Neural crest cell (in vitro differentiated cells): ENCODE results near the gene ARID5B. TPM values are rescaled to one million over a fixed set of nuclear protein-coding genes. Genes with fewer than 3 reads are reported as not detected.

ENCODE experiments used
- DNase-seq: peaks from one replicate; pipeline ENCODE4 v3.0.0; 2021; ENCODE audit warnings: low read depth, mixed read lengths, low spot score
- H3K27ac Mint-ChIP-seq: one replicate; pipeline ENCODE4 v1.8.0; 2021; ENCODE audit warnings: mild to moderate bottlenecking, mixed read lengths; ENCODE audit not compliant: unreplicated experiment
- H3K27me3 Mint-ChIP-seq: 2 replicates; pipeline ENCODE4 v1.8.0; 2021; ENCODE audit warnings: low read depth, mild to moderate bottlenecking, mixed read lengths
- H3K36me3 Mint-ChIP-seq: 2 replicates; pipeline ENCODE4 v1.8.0; 2021; ENCODE audit warnings: low read depth, mild to moderate bottlenecking, mixed read lengths
- H3K4me1 Mint-ChIP-seq: 2 replicates; pipeline ENCODE4 v1.8.0; 2021; ENCODE audit warnings: mixed read lengths
- H3K4me3 Mint-ChIP-seq: one replicate; pipeline ENCODE4 v1.8.0; 2021; ENCODE audit warnings: mild to moderate bottlenecking, mixed read lengths
- H3K9me3 Mint-ChIP-seq: 2 replicates; pipeline ENCODE4 v1.8.0; 2021; ENCODE audit warnings: mixed read lengths
- total RNA-seq: library from RNA; stranded (reverse); gene quantifications from 2 replicates; pipeline ENCODE4 v1.2.1, GENCODE V29; 2021
- TF ChIP-seq, protein P1 (sequence below): fragments of 200-600 bp; sonication (generic); conservative IDR thresholded peaks from 2 replicates; pipeline ENCODE4 v1.5.0; 2021; ENCODE audit warnings: antibody characterized with exemption, mild to moderate bottlenecking

Gene ARID5B
- total RNA-seq, 1 donor from 2014 or later, result 10.4 TPM

DNA sequence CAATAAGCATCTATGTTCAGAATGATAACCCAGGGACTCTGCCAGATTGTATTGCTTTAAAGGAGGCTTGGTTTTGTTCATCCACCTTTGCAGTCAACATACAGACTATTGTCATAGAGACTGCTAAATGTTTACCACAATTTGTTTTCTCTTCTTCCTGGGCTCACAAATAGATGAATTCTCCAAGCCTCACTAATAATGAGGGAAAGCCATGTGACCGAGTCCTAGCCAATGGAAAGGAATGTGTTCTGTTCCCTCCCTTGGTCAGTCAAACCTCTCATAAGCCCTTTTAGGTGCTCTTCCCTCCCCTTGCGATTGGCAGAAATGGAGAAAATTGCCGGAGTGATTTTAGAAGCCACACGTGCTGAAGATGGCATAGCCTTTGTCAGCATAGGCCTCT lies 230.2 kb downstream of the ARID5B start:
- no peaks in the 10 kb centered on the region for H3K27me3 Mint-ChIP-seq

DNA sequence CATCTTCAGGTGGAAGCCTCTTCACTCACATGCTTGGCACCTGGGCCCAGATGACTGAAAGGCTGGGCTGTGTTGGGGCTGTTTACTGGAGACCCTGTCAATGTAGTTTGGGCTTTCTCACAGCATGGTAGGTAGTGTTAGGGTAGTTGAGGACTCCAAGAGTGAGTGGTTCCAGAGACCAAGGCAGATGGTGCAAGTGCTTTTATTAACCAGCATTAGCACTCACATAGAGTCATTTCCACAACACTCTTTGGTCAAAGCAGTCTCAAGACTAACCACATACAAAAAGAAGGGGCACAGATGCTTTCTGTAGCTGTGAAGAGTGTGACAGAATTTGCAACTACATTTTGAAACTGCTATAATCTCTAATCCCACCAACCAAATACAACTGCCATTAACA lies 232.1 kb downstream of the ARID5B start:
- H3K9me3 Mint-ChIP-seq, result peaks cover 3% of the 10 kb centered on the region
- DNase-seq, result no peak
- TF ChIP-seq, protein P1, sequence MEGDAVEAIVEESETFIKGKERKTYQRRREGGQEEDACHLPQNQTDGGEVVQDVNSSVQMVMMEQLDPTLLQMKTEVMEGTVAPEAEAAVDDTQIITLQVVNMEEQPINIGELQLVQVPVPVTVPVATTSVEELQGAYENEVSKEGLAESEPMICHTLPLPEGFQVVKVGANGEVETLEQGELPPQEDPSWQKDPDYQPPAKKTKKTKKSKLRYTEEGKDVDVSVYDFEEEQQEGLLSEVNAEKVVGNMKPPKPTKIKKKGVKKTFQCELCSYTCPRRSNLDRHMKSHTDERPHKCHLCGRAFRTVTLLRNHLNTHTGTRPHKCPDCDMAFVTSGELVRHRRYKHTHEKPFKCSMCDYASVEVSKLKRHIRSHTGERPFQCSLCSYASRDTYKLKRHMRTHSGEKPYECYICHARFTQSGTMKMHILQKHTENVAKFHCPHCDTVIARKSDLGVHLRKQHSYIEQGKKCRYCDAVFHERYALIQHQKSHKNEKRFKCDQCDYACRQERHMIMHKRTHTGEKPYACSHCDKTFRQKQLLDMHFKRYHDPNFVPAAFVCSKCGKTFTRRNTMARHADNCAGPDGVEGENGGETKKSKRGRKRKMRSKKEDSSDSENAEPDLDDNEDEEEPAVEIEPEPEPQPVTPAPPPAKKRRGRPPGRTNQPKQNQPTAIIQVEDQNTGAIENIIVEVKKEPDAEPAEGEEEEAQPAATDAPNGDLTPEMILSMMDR, result no peak
- H3K27me3 Mint-ChIP-seq, result no peaks in the 10 kb centered on the region
- H3K4me3 Mint-ChIP-seq, result no peak overlapping the region
- H3K4me1 Mint-ChIP-seq, result no peaks in the 10 kb centered on the region
- H3K27ac Mint-ChIP-seq, result no peak overlapping the region
- H3K36me3 Mint-ChIP-seq, result peaks cover 4% of the 10 kb centered on the region

More for the DNA sequence above, 230.2 kb downstream of the ARID5B start:
- no peak for DNase-seq
- peaks cover 6% of the 10 kb centered on the region for H3K36me3 Mint-ChIP-seq
- no peaks in the 10 kb centered on the region for H3K4me1 Mint-ChIP-seq
- H3K27ac Mint-ChIP-seq, result no peak overlapping the region
- TF ChIP-seq, protein P1, result no peak
- H3K4me3 Mint-ChIP-seq, result no peak overlapping the region
- H3K9me3 Mint-ChIP-seq, result peaks cover 2% of the 10 kb centered on the region

DNA sequence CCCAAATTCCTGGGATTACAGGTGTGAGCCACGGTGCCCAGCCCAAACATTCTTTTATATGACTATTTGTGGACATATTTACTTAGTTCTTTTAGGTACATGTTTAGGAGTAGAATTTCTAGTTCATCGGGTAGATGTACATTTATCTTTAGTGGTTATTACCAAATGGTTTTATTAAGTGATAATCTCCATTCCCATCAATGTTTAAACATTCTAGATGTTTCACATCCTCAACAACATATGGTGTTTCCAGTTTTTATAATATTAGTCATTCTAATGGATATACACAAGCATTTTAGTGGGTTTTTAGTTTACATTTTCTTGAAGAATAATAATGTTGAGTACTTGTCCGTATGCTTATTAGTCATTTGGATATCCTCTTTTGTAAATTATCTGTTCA lies 235.4 kb downstream of the ARID5B start:
- peaks cover 2% of the 10 kb centered on the region for H3K36me3 Mint-ChIP-seq
- peaks cover 7% of the 10 kb centered on the region for H3K9me3 Mint-ChIP-seq
- no peak overlapping the region for H3K4me3 Mint-ChIP-seq
- H3K4me1 Mint-ChIP-seq, result no peaks in the 10 kb centered on the region
- no peak overlapping the region for H3K27ac Mint-ChIP-seq
- TF ChIP-seq, protein P1, result no peak
- no peaks in the 10 kb centered on the region for H3K27me3 Mint-ChIP-seq
- no peak for DNase-seq

Other genes with a start within 250 kb of the ARID5B start
- gene CABCOCO1, start 238.8 kb upstream of the ARID5B start, total RNA-seq, result 0.30 TPM in 1 of 2 replicates, not detected in the other